Activated CD4-positive, alpha-beta T cell treated with anti-CD3 and anti-CD28 coated beads for 24 hours (primary cell): ENCODE measurements around the gene JPT1.

Source experiments
- DNase-seq, 2 donors: peaks; one replicate each; pipeline ENCODE4 v3.0.0-alpha.2; 2020; ENCODE audit warnings: low read depth in 2 of 2

The JPT1 gene

GRCh38 chr17:75105126-75106080 is 48.9 kb downstream of the JPT1 start:
- DNase-seq, result no peak

- DNase-seq, result no peak
These were observed 50.4 kb downstream of the JPT1 start for GRCh38 chr17:75103601-75104554.

- no peak for DNase-seq
These were observed 51.9 kb downstream of the JPT1 start for GRCh38 chr17:75102385-75102821.

- no peak for DNase-seq
These were observed 54.3 kb downstream of the JPT1 start for GRCh38 chr17:75099881-75100595.

GRCh38 chr17:75098861-75099260 is 55.5 kb downstream of the JPT1 start:
- DNase-seq, result no peak

- DNase-seq, result no peak
These were observed 56.4 kb downstream of the JPT1 start for GRCh38 chr17:75097865-75098264.

GRCh38 chr17:75096082-75096625 is 58.2 kb downstream of the JPT1 start:
- no peak for DNase-seq

GRCh38 chr17:75094871-75095399 is 59.4 kb downstream of the JPT1 start:
- no peak for DNase-seq

GRCh38 chr17:75093548-75094158 is 60.7 kb downstream of the JPT1 start:
- no peak for DNase-seq

GRCh38 chr17:75091855-75092327 is 62.4 kb downstream of the JPT1 start:
- no peak for DNase-seq

GRCh38 chr17:75090871-75091854 is 63.1 kb downstream of the JPT1 start:
- DNase-seq, result no peak

- no peak for DNase-seq
These were observed 65.6 kb downstream of the JPT1 start for GRCh38 chr17:75088465-75089417.

GRCh38 chr17:75087558-75088453 is 66.5 kb downstream of the JPT1 start, which contains the start of gene SLC16A5:
Gene SLC16A5, plus strand, starts transcription at chr17:75087954. Its CDS starts 5,683 bp downstream, at chr17:75093637.
- no peak for DNase-seq

- DNase-seq, result no peak
These were observed 67.1 kb downstream of the JPT1 start for GRCh38 chr17:75087182-75087557.

GRCh38 chr17:75086496-75087181 is 67.7 kb downstream of the JPT1 start:
- DNase-seq, result no peak
